KOPT-K1 (cell line): ENCODE data around the gene ECT2L.

Source experiments
- H3K27ac ChIP-seq: fragments of 200-600 bp; sonication (generic); 2 replicates; pipeline ENCODE4 v1.5.1; 2016; ENCODE audit warnings: antibody characterized with exemption, mild to moderate bottlenecking, low read depth, low read length; ENCODE audit not compliant: poor library complexity, severe bottlenecking
- H3K36me3 ChIP-seq: fragments of 200-600 bp; sonication (generic); 2 replicates; pipeline ENCODE4 v1.5.1; 2017; ENCODE audit warnings: antibody characterized with exemption, mild to moderate bottlenecking, low read length, moderate library complexity; ENCODE audit not compliant: insufficient read depth
- H3K9me3 ChIP-seq: fragments of 200-600 bp; sonication (generic); 2 replicates; pipeline ENCODE4 v1.5.1; 2017; ENCODE audit warnings: antibody characterized with exemption, low read length, mild to moderate bottlenecking; ENCODE audit not compliant: insufficient read depth, poor library complexity, severe bottlenecking

ECT2L gene, protein sequence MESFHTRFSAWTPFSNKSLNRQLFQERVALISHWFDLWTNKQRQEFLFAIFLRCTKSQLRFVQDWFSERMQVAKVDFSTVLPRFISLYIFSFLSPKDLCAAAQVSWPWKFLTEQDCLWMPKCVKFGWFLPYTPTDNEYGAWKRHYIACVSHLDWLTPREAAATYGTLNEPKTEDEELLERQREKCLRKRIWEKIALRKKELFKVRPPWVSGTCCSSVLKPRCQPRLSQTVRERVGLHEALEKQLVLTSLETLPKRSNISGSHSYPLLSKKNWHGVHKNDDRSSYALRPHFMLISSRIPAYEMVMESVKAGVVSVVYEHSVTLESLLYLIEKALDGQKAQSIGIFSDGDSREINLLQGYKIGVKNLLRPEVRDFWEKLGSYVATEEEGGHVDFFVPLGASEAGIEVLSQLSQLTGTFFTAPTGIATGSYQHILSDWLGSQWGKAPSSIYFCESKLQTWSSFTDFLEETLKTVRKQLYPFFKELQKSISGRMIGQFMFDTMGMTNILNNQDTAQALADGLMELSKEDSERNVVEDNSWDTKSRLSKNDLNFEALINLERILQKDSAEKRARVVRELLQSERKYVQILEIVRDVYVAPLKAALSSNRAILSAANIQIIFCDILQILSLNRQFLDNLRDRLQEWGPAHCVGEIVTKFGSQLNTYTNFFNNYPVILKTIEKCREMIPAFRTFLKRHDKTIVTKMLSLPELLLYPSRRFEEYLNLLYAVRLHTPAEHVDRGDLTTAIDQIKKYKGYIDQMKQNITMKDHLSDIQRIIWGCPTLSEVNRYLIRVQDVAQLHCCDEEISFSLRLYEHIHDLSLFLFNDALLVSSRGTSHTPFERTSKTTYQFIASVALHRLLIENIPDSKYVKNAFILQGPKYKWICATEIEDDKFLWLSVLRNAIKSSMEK

DNA sequence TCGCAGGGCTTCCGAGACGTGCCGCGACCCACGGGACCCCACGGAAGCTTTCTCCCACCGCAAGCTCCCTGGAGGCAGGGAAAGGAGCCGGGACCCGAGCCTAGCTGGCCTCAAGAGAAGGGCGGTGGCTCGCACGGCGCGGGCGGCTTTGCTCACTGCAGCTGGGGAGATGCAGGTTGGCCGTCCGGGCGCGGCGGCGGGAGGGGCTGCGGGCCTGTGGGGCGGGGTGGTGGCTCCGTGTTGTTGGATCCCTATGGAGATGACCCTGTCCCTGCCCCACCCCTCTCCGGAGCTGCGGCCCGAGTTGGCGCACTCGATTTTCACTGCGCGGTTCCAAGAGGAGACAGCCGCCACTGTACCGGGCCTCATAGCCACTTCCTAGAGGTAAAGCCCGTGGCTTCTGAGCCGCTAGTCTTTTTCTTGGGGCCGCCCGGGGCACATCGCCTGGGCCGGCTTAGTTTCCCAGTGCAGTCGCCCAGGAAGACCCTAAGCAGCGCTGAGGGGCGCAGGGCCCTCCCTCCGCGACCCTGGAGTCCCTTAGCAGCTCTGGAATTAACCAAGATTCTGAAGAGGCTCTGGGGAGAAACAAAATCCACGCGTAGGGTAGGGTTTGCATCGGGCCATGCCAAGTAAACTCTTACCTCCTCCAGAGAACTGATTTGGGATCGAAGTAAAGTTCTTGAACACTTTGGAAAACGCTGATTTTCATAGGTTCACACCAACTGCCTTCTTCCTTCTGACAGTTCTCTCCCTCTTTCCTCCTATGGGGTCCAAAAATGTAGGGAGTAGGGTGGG, at the start of gene ECT2L:
TSS of gene ECT2L (plus strand) at position 279 of the 795 bp plus-strand sequence. CDS start 17,188 bp downstream, outside the sequence.
- Histone ChIP-seq H3K27ac (no peak within 1 kb of the TSS), H3K36me3 (no peaks in the 10 kb centered on the region), H3K9me3 (no peaks in the 10 kb centered on the region)

DNA sequence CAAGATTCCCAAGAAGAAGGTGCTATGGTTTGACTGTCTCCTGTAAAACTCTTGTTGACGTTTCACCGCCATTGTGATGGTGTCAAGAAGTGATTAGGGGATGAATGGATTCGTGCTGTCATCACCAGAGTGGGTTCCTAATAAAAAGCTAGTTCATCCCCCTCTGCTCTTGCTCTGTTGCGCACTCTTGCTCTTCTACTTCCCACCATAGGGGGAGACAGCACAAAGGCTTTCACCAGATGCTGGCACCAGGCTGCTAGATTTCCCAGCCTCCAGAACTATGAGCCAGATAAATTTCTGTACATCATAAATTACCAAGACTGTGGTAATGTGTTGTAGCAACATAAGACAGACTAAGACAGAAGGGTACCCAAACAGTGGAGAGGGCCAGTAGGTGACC, 43.9 kb upstream of the ECT2L start:
- H3K9me3 ChIP-seq: no peaks in the 10 kb centered on the region
- H3K36me3 ChIP-seq: no peaks in the 10 kb centered on the region
- H3K27ac ChIP-seq: no peak overlapping the region

DNA sequence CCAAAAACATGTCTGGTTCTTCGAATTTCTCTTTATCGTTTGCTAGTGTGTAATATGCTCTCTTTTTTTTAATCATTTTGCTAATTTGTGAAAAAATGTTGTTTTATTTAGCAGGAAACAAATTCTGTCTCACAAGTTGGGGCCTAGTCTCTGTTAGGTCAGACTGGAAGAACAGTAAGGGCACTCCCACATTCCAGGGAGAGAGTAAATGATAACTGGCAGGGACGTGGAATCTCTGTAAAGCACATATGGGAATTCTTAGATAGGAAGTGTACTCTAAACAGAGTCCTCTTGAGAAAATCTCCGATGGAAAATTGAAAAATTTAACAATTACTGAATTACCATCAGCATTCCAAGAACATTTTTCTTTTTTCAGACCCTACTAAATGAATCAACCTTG, 38.8 kb upstream of the ECT2L start:
- no peak overlapping the region for H3K27ac ChIP-seq
- H3K36me3 ChIP-seq: no peaks in the 10 kb centered on the region
- no peaks in the 10 kb centered on the region for H3K9me3 ChIP-seq

DNA sequence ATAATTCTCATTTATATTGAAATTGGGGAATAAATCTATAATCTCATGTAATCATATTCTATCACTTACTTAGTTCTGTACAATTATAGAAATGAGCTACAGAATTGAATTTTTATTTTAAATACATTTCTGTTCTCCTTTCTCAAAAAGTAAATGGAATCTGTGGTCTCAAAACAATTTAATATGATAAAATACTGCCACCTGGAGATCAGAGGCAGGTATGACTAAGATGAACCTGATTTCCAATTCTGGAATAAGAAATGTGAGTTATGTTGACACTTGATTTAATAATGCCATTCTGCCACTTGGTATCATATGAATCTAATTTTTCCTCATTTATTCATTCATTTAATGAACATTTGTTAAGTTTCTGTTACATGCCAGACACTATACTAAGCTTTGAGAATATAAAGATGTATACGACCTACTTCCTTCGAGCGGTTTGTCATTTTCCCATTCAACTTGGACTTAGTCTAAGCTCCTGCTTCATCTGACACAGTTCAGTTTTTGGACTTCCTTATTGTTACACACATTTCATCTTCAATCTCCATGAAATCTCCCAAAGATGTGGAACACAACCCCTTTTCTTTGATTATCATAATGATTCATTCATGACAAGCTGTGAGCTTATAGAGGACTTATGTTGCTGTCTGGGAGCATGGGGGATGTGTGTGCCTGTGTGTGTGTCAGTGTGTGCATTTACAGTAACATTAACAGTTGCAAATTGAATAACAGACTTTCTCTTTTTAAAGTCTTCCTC, 29.8 kb upstream of the ECT2L start:
- Histone ChIP-seq H3K36me3 (no peaks in the 10 kb centered on the region), H3K9me3 (no peaks in the 10 kb centered on the region), H3K27ac (no peak overlapping the region)

DNA sequence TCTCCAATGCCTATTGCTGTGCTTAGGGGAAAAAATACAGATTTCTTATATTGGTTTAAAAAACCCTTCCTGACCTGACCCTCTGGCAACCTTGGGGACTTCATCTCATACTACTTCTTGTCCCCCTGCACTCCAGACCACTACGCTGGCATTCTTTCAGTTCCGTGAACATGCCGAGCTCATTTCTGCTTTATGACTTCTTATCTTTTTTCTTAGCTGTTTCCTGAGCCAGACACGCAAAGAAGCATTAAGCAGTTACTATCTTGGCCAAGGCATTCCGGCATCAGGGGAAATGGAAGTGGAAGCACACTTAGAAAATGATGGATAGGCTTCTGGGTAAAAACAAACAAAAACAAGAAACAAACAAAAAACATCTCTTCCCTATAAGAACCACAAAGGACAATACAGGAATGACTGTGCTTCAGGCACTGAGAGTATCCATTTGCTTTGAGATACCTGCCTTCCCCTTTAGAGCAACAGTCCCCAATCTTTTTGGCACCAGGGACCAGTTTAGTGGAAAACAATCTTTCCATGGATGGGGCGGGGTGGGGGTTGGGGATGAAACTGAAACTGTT, 26.7 kb upstream of the ECT2L start:
- no peaks in the 10 kb centered on the region for H3K9me3 ChIP-seq
- no peaks in the 10 kb centered on the region for H3K36me3 ChIP-seq
- H3K27ac ChIP-seq: no peak overlapping the region

DNA sequence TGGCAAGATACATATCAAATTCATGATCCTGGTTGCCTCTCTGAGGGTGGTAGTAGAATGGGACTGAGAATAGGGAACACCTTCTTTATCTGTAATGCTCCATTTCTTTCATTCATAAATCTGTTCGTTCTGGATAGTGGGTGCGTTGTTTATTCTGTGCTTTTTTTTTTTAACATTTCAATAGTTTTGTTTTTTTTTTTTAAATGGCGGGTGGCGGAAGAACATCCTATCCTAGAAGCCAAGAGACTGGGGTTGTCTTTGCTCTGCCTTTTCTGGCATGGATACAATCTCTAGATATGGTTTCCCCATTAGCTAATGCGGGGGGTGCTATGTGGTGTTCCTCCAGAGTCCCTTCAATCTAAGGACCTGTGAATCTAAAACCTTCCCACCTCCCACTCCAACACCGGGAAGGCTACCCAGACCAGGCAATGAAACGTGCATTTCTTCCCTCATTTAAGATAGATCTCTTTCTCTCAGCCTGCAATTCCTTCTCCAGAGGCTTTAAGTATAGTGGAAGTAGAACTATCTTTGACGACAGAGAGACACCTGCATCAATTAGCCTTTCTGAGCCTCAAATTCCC, 23.2 kb upstream of the ECT2L start:
- Histone ChIP-seq H3K36me3 (no peaks in the 10 kb centered on the region), H3K9me3 (no peaks in the 10 kb centered on the region), H3K27ac (peak overlapping the region; percentile 86)

DNA sequence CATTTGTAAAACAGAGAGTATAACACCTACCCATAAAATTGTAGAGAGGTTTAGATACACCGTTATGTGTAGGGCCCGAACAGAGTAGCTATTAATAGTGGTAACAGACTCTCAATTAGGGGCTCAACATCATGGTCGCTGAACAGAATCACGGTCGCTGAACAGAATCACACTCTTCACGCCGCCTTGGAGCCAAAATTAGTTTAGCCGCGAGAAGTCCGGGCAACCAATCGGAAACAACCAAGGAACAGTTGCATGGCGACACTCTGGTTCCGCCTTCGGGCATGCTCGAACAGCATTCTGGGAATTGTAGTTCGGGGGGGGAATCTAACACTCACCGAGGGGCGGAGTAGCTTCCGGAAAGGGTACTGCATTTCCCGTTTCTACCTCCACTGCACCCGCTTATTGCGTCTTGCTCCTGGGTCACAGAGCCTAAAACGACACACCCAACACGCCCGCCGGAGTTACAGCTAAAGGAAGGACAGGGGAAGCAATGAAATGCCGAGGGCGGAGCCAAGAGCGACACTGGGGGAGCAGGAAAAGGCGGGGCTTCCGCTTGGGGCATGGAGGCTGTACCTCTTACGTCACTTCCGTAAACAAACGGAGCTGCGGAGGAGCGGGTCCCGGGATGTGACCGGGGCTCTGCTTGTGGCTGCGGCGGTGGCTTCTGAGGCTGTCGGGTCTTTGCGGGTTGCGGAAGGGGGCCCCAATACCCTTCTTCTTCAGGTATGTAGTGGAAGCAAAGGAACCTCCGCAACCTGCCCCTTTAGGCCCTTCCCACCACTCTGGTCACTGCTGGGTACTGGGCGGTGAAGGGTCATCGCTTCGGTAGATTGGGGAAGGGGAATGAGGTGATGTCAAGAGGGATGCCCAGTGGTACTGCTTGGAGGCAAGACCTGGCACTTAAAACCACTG, 22.5 kb upstream of the ECT2L start, which contains the start of gene CCDC28A:
TSS of gene CCDC28A (plus strand) at position 593 of the 915 bp plus-strand sequence. CDS start 2,352 bp downstream, outside the sequence.
- H3K27ac ChIP-seq: peak within 1 kb of the TSS; percentile 86
- H3K9me3 ChIP-seq: no peaks in the 10 kb centered on the region
- no peaks in the 10 kb centered on the region for H3K36me3 ChIP-seq

DNA sequence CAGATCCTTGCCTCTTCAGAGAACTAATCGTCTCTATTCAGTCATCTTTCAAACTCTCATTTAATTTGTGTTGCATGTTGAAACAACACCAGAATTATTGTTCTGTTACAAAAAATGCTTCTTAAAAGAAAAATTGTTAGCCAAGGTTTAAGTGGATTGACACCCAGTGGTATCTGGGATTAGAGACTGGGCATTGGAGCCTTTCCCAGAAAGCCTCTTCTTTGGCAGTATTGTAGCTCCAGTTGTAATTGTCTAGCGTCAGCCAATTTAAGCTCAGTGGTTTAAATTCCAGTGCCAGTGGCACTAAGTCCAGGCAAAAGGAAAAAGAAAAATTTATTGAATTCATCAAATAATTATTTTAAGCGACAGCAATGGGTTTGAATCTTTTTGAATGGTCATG, 21.5 kb upstream of the ECT2L start:
- H3K27ac ChIP-seq: peak overlapping the region; percentile 86
- H3K36me3 ChIP-seq: no peaks in the 10 kb centered on the region
- no peaks in the 10 kb centered on the region for H3K9me3 ChIP-seq

DNA sequence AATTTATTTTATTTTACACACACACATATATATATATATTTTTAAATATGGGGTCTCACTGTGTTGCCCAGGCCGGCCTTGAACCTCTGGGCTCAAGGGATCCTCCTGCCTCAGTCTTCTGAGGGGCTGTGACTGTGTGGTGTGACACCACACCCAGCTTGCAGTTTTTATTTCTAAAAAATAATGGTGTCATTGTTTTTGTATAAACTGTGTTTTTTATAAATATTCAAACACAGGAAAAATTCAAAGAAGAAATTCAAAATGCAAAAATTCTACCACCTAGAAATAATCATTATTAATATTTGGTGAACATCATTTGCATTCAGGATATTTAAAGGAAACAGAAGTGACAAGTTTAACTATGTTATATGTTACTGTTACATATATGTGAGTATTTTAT, 19.2 kb upstream of the ECT2L start:
- H3K36me3 ChIP-seq: peaks cover 13% of the 10 kb centered on the region; the same call in 1 of the 2 replicates
- no peaks in the 10 kb centered on the region for H3K9me3 ChIP-seq
- H3K27ac ChIP-seq: no peak overlapping the region

DNA sequence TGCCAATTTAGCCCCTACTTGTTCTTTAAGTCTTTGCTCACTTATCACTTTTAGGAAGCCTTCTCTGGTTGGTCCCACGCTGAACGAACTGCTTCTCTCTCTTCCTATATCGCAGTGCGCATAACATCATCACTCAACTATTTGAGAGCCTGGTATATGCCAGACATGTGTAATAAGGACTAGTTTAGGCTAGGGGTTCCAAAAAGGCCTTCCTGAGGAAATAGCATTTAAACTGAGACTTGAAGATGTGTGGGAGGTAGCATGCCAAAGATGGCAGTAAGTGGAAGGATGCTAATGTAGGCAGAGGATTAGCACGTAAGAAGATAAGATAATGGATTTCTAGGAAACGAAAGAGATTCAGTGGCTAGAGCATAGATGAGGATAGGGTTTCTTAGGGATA, 17.6 kb upstream of the ECT2L start:
- Histone ChIP-seq H3K27ac (no peak overlapping the region), H3K9me3 (no peaks in the 10 kb centered on the region), H3K36me3 (peaks cover 13% of the 10 kb centered on the region; the same call in 1 of the 2 replicates)

DNA sequence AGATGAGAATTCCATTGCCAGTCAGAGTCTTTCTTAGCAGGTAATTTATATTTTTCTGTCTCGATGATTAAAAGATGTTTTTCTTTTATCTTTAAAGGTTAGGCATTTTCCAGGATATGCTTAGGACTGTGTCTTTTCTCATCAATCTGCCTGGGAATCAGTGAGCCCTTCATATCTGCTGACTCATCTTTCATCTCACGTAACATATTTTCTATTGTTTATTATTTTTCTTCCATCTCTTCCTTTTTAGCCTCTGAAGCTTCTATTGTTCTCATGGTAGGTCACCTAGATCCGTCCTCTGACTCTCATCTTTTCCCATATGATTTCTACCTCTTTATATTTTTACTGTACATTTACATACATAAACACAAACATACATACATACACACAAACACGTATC, 13.6 kb upstream of the ECT2L start:
- Histone ChIP-seq H3K27ac (no peak overlapping the region), H3K36me3 (peaks cover 13% of the 10 kb centered on the region; the same call in 1 of the 2 replicates), H3K9me3 (no peaks in the 10 kb centered on the region)

DNA sequence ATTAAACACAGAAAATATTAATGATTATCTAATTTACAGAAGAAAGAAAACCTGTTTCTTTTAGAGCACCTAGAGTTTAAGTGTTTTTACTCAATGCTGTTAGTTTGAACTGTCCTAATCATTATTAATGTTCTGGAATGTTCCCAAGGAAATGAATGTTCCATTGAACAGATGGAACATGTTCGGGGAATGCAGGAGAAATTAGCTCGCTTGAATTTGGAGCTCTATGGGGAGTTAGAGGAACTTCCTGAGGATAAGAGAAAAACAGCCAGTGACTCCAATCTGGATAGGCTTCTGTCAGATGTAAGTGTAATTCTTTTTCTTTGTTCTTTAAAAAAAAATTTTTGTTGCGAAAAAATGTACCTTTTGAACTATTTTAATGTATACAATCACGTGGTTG, 10.8 kb upstream of the ECT2L start:
- peaks cover 13% of the 10 kb centered on the region; the same call in 1 of the 2 replicates for H3K36me3 ChIP-seq
- no peak overlapping the region for H3K27ac ChIP-seq
- no peaks in the 10 kb centered on the region for H3K9me3 ChIP-seq

DNA sequence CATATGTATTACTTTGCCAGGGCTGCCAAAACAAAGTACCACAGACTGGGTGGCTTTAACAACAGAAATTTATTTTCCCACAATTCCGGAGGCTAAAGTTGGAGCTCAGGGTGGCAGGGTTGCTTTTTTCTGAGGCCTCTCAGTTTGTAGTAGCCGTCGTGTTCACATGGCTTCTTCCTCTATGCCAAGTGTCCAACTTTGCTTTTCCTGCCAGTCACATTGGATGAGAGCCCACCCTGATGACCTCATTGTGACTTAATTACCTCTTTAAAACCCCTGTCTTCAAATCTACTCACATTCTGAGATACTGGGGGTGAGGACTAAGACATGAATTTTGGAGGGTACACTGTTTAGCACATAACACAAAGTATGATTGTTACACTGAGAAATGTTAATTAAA, 9.9 kb upstream of the ECT2L start:
- Histone ChIP-seq H3K9me3 (no peaks in the 10 kb centered on the region), H3K27ac (no peak overlapping the region), H3K36me3 (peaks cover 6% of the 10 kb centered on the region; the same call in 1 of the 2 replicates)
